NCI-H446 treated with DMSO at 0.1 percent for 48 hours (cell line): ENCODE data around the gene SLC2A9.

ENCODE experiments used
- DNase-seq: peaks from one replicate; lab custom pipeline; 2025; lab: John Stamatoyannopoulos, UW

The SLC2A9 gene

DNA sequence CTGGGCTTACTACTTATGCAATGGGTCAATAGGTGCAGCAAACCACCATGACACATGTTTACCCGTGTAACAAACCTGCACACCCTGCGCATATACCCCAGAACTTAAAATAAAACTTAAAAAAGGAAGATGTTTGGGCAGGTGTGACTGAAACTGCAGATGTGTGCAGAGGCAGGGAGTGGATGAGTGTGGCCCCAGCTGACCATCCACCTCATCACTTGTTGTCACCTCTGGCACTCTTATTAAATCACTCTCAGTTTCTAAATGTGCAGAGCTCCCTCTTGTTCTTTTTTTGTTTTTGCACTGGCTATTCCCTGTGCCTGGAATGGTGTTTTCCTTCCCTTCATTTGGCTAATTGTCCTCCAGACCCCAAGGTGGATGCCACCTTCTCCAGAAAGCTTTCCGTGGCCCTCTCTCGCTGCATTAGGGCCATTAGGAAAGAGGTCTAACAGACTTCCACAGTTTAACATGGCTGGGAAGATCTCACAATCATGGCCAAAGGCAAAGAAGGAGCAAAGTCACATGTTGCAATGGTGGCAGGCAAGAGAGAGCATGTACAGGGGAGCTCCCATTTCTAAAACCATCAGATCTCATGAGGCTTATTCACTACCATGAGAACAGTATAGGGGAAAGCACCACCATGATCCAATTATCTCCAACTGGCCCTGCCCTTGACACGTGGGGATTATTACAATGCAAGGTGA lies 58.5 kb downstream of the SLC2A9 start:
- DNase-seq = no peak

DNA sequence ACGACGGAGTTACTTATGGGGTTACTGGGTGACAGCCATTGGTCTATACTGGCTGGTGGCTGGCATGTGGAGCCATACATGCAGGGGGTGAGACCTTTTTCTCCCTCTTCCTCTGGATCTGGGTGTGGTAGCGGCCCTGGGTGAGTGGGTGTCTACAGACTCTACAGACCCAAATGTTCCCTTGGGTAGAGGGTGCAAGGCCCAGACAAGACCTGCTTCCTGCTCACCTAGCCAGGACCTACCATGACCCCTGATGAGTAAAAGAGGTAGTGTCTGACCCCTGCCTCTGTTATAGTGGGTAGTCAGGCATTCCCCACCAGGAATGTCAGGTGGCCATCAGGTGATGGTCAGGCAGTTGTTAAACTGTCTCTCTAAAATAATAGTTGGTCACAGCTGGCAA lies 66.8 kb downstream of the SLC2A9 start:
- DNase-seq = no peak

DNA sequence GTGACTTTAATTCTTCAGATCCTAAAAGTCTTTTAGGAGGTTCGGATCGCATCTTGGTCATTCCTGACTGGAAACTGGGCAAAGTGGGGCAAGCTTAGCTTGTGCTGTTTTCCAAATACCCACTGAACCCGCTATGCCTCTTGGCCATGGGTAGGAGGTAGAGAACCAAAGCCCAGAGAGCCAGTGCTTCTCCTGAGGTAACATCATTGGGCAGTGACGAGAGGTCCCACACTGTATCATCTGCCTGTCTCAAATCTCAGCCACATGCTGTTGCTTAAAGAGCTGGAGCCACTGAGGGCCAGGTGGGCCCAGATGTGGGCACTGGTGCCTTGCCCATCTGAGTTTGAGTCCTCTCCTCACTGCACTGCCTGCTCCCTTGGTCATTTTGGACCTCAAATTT lies 68.2 kb downstream of the SLC2A9 start:
- no peak for DNase-seq

DNA sequence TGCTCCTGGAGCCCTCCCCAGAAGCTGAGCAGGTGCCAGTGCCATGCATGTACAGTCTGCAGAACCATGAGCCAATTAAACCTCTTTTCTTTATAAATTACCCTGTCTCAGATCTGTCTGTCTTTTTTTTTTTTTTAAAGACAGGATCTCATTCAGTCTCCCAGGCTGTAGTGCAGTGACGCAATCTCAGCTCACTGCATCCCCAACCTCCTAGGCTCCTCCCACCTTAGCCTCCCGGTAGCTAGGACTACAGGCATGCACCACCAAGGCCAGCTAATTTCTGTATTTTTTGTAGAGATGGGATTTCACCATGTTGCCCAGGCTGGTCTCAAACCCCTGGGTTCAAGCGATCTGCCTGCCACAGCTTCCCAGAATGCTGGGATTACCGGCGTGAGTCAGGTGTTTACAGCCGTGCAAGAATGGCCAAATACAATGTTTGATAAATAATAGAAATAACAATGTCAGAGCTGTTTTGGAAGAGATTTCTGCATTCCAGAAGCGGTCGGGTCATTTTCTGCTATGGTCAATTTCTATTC lies 68.8 kb downstream of the SLC2A9 start:
- no peak for DNase-seq

DNA sequence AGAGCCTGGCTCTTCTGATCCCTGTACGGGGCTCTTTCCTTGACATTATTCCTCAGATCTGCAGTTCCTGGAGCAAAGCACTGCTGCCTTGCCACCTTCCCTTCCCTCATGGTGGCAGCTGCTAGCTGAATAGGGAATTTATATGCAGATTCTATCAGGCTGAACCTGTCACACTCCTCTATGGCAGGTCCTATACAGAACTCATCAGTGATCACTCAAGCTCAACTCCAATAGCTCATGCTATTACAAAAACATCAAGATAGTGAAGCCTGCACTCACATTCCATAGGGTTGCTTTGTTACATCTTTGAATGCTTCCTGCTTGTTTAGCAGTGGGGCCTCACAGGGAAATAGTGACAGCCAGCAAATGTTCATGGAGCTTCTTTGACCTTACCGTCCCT lies 71.7 kb downstream of the SLC2A9 start:
- no peak for DNase-seq

DNA sequence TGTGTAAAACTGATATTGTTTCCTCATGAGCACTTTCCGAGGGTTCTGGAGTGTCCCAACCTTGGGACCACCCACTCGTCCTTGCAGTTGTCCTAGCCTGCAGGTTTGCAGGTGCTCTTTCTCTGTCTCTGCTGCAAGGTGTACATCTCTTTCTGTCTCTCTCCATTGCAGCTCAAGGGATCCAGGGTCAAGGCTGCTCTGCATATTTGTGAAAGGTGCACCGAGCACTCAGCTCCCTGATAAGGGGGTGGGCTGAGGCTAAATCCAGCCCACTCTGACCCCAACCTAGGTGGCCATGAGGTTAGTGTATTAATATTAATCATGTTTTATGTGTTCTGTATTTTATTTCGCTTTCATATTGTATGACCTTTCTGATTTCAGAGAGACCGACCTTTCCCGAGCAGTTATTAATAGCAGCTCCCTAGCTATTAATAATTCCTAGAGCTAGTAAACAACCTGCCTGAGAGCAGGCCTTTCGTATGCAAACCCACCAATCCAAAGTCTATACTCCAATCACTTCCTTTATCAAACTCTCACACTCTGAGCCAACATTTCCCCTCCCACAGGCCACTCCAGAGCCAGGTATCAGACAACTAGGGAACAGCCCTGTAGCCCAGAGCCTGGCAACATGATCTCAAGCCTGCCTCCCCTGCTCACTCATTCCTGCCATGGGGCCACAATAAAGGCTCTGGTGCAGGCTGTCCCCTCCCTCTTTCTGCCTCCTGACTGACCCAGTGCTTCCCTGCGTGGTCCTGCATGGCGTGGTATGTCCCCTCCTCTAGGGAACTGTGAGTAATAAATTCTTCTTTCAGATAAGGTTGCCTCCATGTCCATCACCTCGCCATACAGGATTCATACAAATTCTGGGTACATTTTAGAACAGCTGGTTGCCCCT lies 73.9 kb downstream of the SLC2A9 start:
- no peak for DNase-seq

DNA sequence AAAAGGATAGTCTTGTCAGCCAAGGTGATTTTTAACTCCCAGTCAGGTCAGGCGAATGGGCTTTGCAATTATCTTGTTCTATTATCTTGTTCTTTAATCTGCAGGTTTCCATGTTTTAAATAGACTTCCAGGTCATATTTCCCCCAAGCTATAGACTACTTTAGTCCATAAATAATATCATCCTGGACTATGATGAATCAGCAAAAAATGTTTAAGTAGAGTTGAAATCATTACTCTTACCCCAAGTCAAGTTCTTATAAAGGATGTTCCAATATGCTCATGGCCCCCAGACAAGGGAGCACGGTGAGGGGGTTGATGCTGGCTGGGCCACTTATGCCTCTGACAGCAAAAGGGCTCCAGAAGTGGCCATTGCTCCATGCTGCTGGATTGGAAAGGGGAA lies 75.1 kb downstream of the SLC2A9 start:
- no peak for DNase-seq

DNA sequence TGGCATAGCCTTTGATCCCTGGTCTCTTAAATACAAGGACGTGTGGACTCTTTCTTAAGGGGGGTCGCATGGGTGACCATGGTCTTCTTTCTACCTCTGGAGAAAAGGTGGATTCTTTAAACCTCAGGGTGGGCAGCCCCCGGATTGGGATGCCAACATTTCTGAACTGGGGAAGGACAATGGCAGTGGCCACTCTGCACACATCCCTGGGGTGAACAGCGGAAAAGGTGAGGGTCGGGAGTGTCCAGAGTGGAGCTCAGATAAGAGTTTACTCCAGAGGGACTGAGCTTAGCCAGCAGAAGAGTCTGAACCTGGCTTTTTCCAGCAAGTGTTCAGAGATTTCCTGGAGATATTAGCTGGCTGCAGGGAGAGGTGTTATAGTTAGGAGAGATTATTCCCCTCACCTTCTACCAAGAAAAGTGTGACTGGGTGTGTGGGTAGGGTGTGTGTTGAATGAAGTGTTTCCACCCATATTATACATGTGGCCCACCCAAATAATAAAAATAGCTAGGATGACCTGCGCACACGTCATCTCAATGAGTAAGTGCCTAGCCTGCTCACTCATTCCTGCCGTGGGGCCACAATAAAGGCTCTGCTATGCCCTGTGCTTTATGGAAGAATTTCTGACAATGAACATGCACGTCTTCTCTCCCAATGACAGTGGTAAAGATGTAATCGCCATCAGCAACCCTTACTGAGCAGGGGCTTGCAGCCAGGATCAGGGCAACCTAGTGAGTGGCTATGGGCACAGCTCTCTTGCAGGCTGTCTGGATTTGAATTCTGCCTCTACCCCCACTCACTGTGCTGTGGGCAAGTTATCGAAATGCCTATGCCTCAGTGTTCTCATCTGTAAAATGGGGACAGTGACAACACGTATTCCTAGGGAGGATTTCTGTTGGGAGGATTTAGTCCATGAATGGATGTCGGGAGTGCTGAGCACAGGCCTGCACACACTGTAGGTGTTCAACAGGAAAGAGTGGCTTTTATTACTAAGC lies 76.6 kb downstream of the SLC2A9 start:
- DNase-seq = no peak

DNA sequence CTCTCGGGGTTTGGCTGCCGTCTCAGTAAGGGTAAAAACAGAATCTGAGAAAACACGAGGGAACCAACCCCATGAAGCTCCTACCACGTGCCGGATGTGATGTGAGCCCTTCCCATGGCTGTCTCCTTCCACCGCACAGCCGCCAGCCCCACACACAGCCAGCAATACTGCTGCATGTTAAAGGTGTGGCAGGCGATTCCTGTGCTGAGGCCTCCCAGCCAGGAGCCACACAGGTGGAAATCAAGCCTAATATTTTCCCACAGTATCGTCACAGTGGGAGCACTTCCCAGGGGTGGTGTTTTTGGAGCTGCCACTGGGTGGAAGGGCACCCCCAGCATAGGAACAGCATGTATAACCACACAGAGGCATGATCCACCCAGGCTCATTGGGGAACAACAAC lies 77.5 kb downstream of the SLC2A9 start:
- DNase-seq = no peak

DNA sequence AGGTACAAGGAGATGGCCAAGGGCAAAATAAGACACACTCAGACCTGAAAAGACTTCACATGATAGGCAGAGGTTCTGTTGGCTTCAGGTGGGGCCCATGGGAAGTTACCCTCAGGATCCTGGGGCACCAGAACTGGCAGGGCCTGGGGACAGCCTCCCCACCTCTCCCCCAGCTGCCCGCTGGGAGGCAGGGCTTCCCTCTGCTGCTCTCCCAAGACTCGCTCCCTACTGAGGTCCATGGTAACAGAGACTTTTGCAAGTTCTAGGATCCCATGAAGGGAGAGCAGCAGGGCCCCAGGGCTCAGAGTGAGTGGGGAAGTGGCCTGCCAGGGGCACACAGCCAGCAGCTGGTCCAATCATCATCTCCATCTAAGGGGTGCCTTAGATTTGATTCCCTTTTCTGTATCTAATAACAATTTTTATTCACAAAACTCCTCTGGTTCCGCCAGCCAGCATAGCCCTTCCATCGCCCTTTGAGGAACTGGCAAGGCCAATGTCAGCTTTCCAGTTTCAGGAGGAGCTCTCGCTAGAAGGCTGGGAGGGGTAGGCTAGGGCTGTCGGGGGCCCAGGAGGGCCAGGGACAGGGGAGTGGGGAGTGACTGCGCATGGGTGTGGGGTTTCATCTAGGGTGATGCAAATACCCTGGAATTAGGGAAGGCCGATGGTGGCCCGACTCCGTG lies 78.2 kb downstream of the SLC2A9 start:
- no peak for DNase-seq

DNA sequence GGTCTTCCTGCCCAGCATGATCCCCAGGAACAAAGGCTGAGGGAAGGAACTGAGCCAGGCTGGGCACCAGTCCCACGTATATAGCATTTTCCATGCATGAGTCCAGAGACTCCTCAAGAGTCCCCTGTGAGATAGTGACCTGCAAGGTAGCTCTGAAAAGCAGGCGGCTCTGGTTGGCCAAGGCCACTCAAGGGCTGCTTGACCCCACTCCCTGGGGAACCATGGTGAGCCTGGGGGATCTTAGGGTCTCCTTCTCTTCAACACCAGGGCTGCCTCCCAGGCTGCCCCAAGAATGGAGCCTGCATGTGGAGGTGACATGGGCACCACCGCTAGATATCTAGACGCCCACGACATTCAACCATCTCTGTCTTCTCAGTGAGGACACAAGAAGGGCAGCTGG lies 79.2 kb downstream of the SLC2A9 start:
- no peak for DNase-seq

DNA sequence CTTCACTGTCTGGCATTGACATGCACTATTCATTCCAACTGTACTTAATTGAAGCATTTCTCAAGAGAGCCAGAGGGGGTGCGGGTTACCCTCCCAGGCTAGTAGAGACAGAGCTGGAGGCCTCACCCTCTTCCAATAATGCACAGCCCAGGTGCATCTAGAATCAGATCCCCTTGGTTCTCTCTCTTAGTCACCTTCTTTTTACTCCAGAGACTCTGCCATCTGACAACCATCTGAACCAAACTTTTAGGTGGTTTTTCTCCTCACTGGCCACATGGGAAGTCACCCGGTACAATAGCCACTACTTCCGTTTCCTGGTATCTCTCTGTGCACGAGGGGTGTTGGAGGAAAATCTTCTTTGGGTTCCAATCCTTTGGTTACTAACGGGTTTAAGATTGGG lies 81.3 kb downstream of the SLC2A9 start:
- DNase-seq = no peak

DNA sequence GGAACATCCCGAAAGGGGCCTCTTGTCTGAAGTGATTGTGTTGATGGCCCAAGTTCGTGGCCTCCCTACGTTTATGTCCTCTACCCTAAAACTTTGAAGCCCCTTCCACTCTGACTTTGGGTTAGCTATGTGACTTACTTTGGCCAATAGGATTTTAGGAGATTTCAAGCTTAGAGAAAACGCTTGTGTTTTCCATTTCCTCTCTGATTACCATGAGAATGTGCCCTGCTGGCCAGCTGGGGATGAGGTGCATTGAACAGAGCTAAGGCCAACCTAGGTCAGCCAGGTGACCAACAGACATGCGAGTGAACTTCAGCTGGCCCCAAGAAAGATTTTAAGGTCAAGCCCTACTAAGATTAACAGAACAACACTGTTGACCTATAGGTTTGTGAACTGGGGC lies 82.4 kb downstream of the SLC2A9 start:
- no peak for DNase-seq

DNA sequence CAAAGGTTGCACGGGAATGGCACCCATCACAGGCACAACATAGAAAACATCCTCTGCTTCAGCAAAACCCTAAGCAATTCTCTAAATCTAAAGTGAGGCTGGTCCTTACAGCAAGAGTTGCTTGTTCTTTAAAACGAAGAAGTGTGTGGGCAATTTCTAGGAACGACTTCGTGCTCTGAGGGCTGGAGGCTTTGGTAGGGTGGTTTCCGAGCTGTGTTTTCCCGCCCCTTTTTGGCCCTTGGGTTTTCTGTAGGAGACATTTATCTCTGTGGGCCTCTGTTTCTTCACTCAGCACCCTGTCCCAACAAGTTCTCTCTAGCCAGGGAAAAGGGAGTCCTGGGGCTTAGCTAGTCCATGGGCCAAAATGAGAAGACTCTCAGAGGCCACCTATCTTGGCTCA lies 84.2 kb downstream of the SLC2A9 start:
- DNase-seq = no peak

DNA sequence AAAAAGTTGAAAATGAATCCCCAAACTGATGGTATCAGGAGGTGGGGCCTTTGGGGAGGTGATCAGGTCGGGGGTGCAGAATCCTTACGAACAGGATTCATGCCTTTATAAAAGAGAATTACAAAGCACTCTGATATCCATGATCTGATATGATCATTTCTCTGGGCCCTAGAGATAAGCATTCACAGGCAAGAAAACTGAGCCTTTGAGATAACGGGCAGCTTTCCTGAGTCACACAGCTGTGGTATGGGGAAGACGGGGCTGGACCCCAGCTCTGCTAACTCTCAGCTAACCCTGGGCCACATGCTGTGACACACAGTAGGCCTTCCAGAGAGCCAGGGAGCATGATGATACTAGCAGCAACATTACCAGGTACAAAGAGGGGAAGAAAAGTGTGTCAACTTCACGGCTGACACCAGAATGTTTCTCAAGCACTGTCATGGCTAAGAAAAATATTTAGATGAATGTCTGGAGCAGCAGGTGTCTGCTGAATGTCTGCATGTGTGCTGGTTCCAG lies 85.1 kb downstream of the SLC2A9 start:
- DNase-seq = no peak

DNA sequence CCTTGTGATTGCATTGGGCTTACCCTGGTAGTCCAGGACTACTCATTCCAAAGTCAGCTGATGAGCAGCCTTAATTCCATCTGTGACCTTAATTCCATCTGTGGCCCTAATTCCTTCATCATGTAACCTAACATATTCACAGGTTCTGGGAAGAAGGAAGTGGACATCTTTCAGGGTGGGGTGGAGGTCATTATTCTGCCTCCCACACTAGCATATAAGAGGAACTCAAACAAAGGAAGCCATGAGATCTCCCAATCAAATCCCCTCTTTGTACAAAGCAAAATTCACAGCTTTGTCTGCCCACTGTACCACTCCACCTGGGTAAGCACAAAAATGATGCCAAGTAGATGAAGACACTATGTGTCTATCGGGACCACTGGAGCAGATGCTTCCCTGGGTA lies 87.3 kb downstream of the SLC2A9 start:
- no peak for DNase-seq

DNA sequence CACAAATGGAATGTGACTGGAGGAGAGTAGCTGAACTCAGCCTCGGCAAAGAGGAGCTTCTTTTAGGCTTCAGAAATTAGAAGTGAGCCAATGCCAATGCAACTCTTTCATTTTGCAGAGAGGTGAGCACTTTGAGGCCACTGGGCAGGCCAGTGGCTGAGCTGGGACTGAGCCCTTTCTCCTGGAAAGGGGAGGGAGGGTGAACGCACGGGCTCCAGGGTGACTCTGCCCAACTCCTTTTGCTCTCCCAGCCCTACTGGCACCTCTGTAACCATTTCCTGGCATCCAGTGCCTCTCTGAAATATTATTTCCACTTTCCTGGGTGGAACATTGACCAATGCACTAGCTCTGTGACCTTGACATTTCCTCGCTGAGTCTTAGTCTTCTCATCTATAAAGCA lies 88.1 kb downstream of the SLC2A9 start:
- no peak for DNase-seq

DNA sequence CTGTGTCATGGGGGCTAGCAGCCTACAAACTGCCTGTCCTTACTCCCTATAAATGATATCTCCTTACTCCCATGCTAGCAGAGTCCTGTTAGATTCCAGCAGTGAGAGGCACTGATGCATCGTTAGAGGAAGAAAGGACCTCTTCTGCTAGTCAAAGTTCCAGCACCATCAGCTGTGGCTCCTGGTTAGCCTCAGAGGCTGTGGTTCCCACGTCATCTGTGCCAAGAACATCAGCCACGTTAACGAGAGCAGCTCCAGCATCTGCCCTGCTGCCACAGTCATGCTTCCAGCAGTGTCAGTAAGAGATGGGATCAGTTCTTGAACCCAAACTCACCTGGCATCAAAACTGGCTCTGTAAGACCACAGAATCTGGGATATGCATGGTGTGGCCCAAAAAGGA lies 88.5 kb downstream of the SLC2A9 start:
- no peak for DNase-seq

DNA sequence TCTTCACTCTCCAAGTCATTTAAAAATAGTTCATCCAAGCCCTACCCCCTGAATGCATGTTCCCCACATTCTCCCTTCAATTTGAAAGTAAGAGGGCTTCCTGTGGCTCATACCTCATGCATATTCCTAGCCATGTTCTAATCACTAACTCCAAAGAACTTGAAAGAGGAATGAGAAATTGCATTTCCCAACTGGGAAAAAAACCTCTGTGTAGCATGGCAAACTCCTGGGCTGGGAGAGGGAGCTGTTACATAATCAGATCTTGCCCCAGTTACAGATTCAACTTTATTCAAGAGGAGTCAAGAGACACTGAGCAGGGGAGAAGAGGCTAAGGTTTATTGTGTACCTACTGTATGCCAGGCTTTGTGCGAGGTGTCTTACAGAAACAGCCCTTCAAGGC lies 90.2 kb downstream of the SLC2A9 start:
- DNase-seq = no peak

DNA sequence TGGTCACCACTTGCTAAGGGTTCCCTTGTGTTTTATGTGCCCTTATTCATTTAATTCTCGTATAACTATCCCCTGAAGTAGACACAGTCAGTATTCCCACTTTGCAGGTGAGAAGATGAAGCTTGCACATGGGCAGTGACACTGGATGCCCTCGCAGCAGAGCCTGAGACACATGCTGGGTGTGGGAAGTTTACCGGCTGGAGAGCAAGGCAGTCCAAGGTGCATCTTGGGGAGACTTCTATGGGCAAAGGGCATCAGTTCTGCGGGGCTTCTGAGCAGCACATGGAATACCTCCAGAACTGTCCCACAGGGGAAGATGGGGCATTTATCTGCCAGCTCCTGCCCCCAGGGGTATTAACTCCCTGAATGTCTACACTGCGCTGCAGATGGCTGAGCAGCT lies 92.2 kb downstream of the SLC2A9 start:
- no peak for DNase-seq

DNA sequence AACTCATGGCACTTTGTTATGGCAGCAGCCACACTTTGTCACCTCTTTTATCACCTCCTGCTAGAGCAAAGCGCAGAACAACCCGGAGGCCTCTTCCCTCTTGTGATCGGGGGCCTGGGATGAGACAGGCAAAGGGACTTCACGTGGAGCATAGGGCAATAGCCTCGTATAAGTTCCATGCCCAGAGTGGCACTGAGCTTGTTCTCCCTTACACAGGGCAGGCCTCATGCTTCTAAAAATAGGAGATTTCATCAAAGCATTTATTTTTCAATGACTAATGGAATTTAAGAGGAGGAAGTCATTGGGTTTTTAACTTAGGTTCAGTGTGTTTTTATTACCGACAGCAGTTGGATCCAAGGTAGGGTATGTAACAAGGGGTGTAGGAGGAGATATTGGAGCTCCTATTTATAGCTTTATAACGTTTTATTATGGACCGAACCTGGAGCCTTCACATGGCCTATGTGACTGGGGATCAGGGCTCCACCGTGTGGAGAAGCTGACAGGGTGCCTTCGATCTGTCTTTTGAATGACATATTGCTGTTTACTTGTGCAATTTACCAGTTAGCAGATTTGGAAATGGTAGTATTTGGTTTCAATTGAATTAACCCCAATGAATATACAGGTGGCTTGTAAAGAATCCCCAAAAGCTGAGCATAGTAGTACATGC lies 93.8 kb downstream of the SLC2A9 start:
- DNase-seq = no peak
